Thyroid gland (tissue), 4 donors: ENCODE data around the gene PJVK.

Experiments used
- CTCF ChIP-seq, 6 experiments: fragments of 200-600 bp in 3 of 6; fragments of 450-650 bp in 3 of 6; sonication (generic) in 3 of 6; IDR thresholded peaks; one replicate each; pipeline ENCODE4 v1.5.1; 2016 to 2019; ENCODE audit warnings: antibody characterized with exemption in 6 of 6, mild to moderate bottlenecking in 2 of 6, inconsistent platforms in 1 of 6, moderate library complexity in 1 of 6
- POLR2A ChIP-seq, 2 donors: fragments of 450-650 bp; IDR thresholded peaks; one replicate each; pipeline ENCODE4 v1.6.1; 2017; ENCODE audit warnings: antibody characterized with exemption in 2 of 2, mild to moderate bottlenecking in 2 of 2, moderate library complexity in 1 of 2

GRCh38 chr2:178414266-178415247 is 36.6 kb upstream of the PJVK start:
- TF ChIP-seq CTCF (IDR thresholded peaks at IDR 0.05) (peak; percentile 60 to 91 (median 88)), POLR2A (IDR thresholded peaks at IDR 0.05) (peak in 1 of 2 donors; percentile 69)
